IPS DF 6.9 (cell line): ENCODE measurements around the gene ASCC2.
A peak's percentile ranks its signal among the peaks of the same experiment; 100 is the strongest.

Experiments
- DNase-seq: peaks from one replicate; pipeline ENCODE4 v3.0.0-alpha.2; 2013; ENCODE audit warnings: low read depth, low spot score
- H3K27ac ChIP-seq: one replicate; pipeline ENCODE4 v1.5.1; 2013; ENCODE audit warnings: low read length, control low read depth
- H3K27me3 ChIP-seq: 2 replicates; pipeline ENCODE4 v1.6.1; 2013; ENCODE audit warnings: mild to moderate bottlenecking, low read length; ENCODE audit not compliant: control insufficient read depth, insufficient read depth
- H3K36me3 ChIP-seq: 2 replicates; pipeline ENCODE4 v1.6.1; 2013; ENCODE audit warnings: low read length; ENCODE audit not compliant: control insufficient read depth, insufficient read depth
- H3K4me1 ChIP-seq: 2 replicates; pipeline ENCODE4 v1.6.1; 2013; ENCODE audit warnings: low read length; ENCODE audit not compliant: control insufficient read depth, insufficient read depth
- H3K4me3 ChIP-seq: 2 replicates; pipeline ENCODE4 v1.5.1; 2013; ENCODE audit warnings: mild to moderate bottlenecking, low read length
- H3K9me3 ChIP-seq: 2 replicates; pipeline ENCODE4 v1.6.1; 2013; ENCODE audit warnings: low read length, inconsistent platforms; ENCODE audit not compliant: control insufficient read depth, insufficient read depth
- WGBS: extraction: QIAGEN DNeasy Blood & Tissue Kit; methylation state at CpG from one replicate; pipeline ENCODE4 v1.1.7; 2013; ENCODE audit warnings: mixed read lengths, missing lambda C conversion rate; ENCODE audit not compliant: insufficient read length, insufficient coverage; 5-methylcytosine and 5-hydroxymethylcytosine counted together

Gene ASCC2, protein sequence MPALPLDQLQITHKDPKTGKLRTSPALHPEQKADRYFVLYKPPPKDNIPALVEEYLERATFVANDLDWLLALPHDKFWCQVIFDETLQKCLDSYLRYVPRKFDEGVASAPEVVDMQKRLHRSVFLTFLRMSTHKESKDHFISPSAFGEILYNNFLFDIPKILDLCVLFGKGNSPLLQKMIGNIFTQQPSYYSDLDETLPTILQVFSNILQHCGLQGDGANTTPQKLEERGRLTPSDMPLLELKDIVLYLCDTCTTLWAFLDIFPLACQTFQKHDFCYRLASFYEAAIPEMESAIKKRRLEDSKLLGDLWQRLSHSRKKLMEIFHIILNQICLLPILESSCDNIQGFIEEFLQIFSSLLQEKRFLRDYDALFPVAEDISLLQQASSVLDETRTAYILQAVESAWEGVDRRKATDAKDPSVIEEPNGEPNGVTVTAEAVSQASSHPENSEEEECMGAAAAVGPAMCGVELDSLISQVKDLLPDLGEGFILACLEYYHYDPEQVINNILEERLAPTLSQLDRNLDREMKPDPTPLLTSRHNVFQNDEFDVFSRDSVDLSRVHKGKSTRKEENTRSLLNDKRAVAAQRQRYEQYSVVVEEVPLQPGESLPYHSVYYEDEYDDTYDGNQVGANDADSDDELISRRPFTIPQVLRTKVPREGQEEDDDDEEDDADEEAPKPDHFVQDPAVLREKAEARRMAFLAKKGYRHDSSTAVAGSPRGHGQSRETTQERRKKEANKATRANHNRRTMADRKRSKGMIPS

DNA sequence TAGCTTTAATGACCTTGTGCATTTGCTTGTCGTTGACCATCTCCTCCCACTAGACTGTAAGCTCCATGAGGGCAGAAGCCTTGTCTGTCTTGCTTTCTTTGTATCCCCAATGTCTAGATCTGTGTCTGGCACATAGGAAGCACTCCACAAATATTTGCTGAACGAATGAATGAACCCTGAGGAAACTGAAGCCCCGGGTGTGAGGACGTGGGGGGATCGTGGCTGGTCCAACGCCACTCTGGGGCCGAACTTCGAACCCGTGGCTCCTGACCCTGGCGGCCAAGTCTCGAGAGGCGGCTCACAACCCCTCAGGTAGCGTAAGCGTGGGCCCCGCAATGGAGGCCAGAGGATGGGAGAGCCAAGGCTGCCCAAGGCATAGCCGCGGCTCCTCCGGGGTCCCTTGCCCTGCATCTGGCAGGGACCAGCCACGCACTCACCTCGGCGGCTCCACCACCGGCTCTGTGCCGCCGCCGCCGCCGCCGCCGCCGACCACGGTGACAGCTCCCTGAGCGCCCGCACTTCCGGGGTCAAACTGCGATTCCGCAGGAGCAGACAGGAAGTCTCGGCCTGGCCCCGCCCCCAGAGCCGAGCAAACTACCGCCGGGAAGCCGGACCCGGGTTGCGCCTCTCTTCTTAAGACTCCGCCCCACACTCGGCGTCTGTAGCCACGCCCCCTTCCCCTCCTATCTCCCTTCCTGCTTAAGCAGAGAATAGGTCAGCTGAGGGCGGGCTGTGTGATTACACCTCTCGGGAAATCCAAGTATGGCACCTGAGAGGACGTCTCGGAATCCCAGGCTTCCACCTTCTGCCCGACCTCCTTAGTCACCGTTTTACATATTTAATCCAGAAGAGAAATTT is at the start of gene ASCC2:
ASCC2 (minus strand) TSS at position 534 of the 858 bp plus-strand sequence. CDS start 5,949 bp downstream, outside the sequence.
- no peaks in the 10 kb centered on the region for H3K27me3 ChIP-seq

DNA sequence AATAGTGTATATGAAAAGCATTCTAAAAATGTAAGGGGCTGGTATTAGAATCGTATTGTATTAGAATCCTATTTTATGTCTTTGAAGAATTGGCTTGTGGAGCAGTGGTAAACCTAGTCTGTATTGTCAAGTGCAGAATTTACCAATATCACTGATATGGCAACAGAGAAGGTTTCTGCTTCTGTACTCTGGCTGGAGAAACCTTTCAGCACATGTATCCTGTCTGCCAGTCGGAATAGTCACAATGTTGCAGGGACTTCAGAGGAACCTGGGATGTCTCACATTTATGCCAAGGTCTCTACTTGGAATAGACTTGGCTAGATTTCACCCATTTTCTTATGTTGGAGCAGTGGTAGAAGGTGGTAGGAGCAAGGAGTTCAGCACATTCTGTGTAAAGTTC is 49.3 kb upstream of the ASCC2 start:
- Histone ChIP-seq H3K4me1 (no peaks in the 10 kb centered on the region; the same call in 1 of the 2 replicates), H3K27ac (no peak overlapping the region), H3K36me3 (no peaks in the 10 kb centered on the region), H3K4me3 (no peak overlapping the region), H3K9me3 (no peaks in the 10 kb centered on the region), H3K27me3 (no peaks in the 10 kb centered on the region)
- WGBS = no CpG with 5 or more reads among the region's 2 CpGs
- DNase-seq = no peak

More for the DNA sequence above, at the start of gene ASCC2:
- Histone ChIP-seq H3K9me3 (no peaks in the 10 kb centered on the region), H3K36me3 (no peaks in the 10 kb centered on the region), H3K27ac (no peak within 1 kb of the TSS), H3K4me1 (no peaks in the 10 kb centered on the region), H3K4me3 (peak within 1 kb of the TSS; percentile 84; the same call in 1 of the 2 replicates)
- DNase-seq = peak; percentile 93
- no CpG with 5 or more reads among the region's 54 CpGs for WGBS

DNA sequence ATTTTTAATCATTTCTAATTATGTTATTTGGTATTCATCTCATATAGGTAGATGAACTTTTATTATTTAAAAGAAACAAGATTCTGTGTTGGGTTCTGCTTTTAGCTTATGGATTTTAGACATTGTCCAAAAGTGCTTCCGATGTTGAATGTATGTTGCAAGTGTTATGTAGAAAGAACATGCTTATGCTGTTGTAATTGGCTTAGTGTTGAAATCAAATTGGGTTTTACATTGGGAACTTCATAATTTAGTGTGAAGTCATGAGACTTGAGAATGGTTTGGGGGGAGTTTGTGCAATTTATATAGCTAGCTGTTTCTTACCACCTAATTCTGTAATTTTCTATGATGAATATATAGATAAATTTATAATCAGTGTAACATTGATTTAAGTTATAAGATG is 48.5 kb upstream of the ASCC2 start:
- H3K9me3 ChIP-seq = no peaks in the 10 kb centered on the region
- no peaks in the 10 kb centered on the region for H3K27me3 ChIP-seq
- WGBS = no CpG with 5 or more reads among the region's 1 CpG
- H3K27ac ChIP-seq = no peak overlapping the region
- H3K4me3 ChIP-seq = no peak overlapping the region
- H3K36me3 ChIP-seq = no peaks in the 10 kb centered on the region
- no peak for DNase-seq
- H3K4me1 ChIP-seq = no peaks in the 10 kb centered on the region; the same call in 1 of the 2 replicates

DNA sequence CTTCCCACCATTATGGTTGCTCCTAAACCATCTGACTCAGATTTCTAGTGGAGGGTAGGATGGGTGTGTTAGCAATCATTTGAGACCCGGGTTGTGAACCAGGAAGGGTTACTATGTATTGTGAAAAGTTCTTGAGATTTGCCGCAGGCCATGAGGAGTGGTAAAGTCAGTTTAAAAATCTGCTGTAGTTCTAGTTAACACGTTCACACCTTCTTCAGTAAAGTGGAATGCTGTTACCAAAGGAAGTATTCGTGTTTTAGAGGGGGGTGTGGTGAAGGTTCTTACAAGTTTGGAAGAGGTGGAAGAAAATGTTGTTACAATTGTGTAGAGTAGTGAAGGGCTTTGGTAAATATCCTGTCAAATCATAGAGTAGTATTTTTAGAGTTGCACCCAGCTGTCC is 47.5 kb upstream of the ASCC2 start:
- H3K4me1 ChIP-seq = no peaks in the 10 kb centered on the region; the same call in 1 of the 2 replicates
- no peaks in the 10 kb centered on the region for H3K9me3 ChIP-seq
- H3K4me3 ChIP-seq = no peak overlapping the region
- no peak for DNase-seq
- WGBS = 100% methylated on average over 1 of the region's 4 CpGs
- H3K27me3 ChIP-seq = no peaks in the 10 kb centered on the region
- H3K36me3 ChIP-seq = no peaks in the 10 kb centered on the region
- H3K27ac ChIP-seq = no peak overlapping the region

DNA sequence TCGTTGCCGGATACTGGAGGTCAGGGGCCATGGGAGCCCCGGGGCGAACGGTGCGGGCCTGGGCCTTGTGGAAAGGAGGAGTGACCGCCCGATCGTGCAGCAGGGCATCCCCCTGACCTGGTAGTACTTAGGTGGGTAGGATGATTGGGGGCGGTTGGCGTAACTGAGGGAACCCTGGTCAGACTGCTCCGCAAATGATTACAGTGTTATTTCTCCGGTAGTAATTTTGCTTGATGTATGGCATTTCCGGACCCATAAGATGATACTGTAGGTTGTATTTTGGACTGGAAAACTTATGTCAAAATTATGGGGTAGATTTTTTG is 45.7 kb upstream of the ASCC2 start:
- no CpG with 5 or more reads among the region's 14 CpGs for WGBS
- Histone ChIP-seq H3K36me3 (no peaks in the 10 kb centered on the region), H3K4me1 (no peaks in the 10 kb centered on the region; the same call in 1 of the 2 replicates), H3K27ac (no peak overlapping the region), H3K4me3 (peak overlapping the region; percentile 100), H3K9me3 (no peaks in the 10 kb centered on the region), H3K27me3 (no peaks in the 10 kb centered on the region)
- DNase-seq = no peak

DNA sequence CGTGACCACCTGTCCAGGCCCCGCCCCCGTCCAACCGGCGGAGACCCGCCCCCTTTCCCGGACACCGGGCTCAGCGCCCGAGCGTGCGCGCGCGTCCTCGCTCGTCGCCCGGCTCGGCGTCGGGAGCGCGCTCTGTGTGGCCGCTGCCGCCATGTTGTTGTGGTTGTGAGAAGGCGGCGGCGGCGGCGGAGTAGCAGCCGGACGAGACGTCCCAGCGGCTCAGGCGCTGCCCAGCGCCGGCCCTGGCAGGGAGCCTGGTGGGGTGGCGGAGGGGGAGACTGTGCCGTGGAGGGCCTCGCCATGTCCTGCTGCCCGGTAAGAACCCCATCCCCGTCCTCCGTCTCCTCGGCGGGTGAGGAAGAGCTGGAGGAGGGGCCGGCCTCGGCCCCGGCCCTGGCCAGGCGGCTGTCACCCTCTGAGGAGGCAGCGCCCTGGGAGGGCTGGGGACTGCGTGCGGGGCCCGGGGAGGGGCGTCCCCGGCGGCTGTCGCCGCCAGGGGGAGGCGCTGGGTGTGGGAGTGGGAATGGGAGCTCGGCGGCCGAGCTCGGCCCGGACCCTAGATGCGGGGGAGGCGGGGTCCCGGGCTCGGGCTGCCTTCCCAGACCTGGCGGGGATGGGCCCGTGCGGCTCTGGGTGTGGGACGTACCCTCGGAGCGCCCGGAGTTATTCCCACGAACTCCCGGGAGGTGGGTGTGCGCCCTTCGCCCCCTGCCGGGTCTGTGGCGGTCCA is 45.1 kb upstream of the ASCC2 start, which contains the start of gene MTMR3:
MTMR3 (plus strand) TSS at position 130 of the 730 bp plus-strand sequence. CDS start 87,886 bp downstream, outside the sequence.
- Histone ChIP-seq H3K4me1 (no peaks in the 10 kb centered on the region; the same call in 1 of the 2 replicates), H3K27me3 (no peaks in the 10 kb centered on the region), H3K36me3 (no peaks in the 10 kb centered on the region), H3K9me3 (no peaks in the 10 kb centered on the region), H3K4me3 (peak within 1 kb of the TSS; percentile 100), H3K27ac (no peak within 1 kb of the TSS)
- WGBS = no CpG with 5 or more reads among the region's 82 CpGs
- peak; percentile 35 for DNase-seq

DNA sequence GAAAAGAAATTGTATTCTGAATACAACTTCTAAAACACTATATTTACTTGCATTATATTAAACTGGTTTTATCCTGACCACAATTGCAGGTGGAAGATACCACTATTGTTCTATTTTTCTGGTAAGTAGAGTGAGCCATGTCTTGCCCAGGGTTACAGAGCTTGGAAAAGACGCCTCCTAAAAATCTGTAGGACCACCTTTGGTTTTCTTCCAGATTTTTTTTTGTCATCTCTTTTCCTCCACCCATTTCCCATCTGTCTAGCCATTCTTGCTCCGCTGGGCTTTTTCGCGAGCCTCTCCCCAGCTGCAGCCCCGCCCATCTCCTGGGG is 44.6 kb upstream of the ASCC2 start:
- H3K36me3 ChIP-seq = no peaks in the 10 kb centered on the region
- no peaks in the 10 kb centered on the region for H3K9me3 ChIP-seq
- H3K4me3 ChIP-seq = no peak overlapping the region
- no peaks in the 10 kb centered on the region; the same call in 1 of the 2 replicates for H3K4me1 ChIP-seq
- H3K27me3 ChIP-seq = no peaks in the 10 kb centered on the region
- DNase-seq = no peak
- H3K27ac ChIP-seq = no peak overlapping the region
- no CpG with 5 or more reads among the region's 5 CpGs for WGBS

DNA sequence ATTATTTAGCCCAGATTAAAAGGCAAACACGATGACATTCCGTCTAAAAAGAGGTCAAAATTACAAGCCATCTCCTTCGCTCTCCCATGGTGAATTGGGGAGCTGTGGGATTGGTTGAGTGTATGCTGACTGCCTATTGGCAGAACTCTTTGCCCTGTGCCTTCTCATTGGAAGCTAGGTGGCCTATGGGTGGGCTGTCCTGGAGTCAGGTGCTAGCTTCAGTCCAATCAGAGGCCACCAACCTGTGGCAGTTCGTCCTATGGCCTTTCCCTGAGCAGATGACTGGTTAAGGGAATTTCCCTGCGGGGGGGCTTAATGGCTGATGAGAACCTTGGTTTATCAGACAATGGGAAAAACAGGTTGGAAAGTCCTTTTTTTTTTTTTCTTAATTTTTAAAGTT is 41.7 kb upstream of the ASCC2 start:
- H3K4me1 ChIP-seq = no peaks in the 10 kb centered on the region
- no peak for DNase-seq
- H3K4me3 ChIP-seq = no peak overlapping the region
- no peaks in the 10 kb centered on the region for H3K27me3 ChIP-seq
- no peaks in the 10 kb centered on the region for H3K36me3 ChIP-seq
- no peaks in the 10 kb centered on the region for H3K9me3 ChIP-seq
- H3K27ac ChIP-seq = no peak overlapping the region
- no CpG with 5 or more reads among the region's 5 CpGs for WGBS

DNA sequence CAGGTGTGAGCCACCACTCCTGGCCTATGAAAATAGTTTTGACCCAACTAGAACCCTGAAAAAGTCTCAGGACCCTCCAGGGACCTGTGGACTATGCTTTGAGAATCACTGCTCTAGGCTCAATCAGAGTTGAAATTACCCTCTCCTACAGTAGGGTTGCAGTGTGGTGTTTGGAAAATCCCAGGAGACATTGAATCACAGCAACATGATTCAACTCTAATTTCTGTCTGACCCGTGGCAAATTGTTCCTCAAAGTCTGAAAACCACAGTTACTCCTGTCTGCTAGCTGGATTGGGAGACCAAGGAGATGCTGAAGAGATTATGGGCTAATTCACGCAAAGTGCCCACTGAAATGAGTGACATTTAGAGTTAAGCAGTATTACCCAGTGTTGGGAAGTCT is 39.5 kb upstream of the ASCC2 start:
- no peak overlapping the region for H3K4me3 ChIP-seq
- H3K27me3 ChIP-seq = no peaks in the 10 kb centered on the region
- no peaks in the 10 kb centered on the region for H3K9me3 ChIP-seq
- no peaks in the 10 kb centered on the region for H3K4me1 ChIP-seq
- no peaks in the 10 kb centered on the region for H3K36me3 ChIP-seq
- no peak for DNase-seq
- H3K27ac ChIP-seq = no peak overlapping the region
- WGBS = no CpG with 5 or more reads among the region's 2 CpGs
